NCI-H82 treated with DMSO at 0.1 percent for 48 hours (cell line): ENCODE results near the gene CDH4.

Experiments used
- DNase-seq: peaks from one replicate; lab custom pipeline; 2025; ENCODE audit not compliant: unreplicated experiment; lab: John Stamatoyannopoulos, UW

Gene CDH4

DNA sequence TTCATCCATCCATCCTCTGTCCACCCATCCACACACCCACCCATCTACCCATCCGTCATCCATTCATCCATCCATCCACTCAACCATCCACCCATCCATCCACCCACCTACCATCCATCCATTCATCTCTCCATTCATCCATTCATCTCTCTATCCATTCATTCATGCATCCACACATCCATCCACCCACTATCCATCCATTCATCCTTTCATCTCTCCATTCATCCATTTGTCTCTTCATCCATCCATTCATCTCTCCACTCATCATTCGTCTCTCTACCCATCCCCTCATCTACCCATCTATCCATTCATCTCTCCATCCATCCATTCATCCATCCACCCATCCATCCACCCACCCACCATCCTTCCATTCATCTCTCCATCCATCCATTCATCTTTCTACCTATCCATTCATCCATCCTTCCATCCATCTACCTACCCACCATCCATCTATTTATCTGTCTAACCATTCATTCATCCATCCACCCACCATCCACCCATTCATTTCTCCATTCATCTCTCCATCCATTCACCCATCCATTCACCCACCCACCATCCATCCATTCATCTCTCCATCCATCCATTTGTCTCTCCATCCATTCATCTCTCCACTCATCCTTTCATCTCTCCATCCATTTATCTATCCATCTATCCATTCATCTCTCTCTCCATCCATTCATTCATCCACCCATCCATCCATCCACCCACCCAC, 538.2 kb downstream of the CDH4 start:
- no peak for DNase-seq

DNA sequence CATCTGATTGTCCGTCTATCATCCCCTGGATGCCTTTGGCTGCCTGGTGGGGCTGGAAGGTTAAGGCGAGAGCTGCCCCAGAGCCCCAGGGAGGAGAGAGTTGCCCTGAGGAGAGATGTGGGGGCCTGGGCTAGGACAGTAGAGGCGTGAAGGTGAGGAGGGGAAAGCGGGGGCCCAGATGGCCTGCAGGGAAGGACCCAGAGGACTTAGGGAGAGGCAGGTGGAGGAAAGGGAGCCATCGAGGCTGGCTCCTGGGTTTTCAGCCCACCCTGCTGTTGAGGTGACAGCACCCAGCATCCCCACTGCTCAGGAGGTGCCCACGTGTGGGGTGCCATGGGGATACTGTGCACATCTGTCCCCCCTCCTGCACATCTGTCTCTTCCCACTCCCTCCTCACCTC, 539.9 kb downstream of the CDH4 start:
- no peak for DNase-seq

DNA sequence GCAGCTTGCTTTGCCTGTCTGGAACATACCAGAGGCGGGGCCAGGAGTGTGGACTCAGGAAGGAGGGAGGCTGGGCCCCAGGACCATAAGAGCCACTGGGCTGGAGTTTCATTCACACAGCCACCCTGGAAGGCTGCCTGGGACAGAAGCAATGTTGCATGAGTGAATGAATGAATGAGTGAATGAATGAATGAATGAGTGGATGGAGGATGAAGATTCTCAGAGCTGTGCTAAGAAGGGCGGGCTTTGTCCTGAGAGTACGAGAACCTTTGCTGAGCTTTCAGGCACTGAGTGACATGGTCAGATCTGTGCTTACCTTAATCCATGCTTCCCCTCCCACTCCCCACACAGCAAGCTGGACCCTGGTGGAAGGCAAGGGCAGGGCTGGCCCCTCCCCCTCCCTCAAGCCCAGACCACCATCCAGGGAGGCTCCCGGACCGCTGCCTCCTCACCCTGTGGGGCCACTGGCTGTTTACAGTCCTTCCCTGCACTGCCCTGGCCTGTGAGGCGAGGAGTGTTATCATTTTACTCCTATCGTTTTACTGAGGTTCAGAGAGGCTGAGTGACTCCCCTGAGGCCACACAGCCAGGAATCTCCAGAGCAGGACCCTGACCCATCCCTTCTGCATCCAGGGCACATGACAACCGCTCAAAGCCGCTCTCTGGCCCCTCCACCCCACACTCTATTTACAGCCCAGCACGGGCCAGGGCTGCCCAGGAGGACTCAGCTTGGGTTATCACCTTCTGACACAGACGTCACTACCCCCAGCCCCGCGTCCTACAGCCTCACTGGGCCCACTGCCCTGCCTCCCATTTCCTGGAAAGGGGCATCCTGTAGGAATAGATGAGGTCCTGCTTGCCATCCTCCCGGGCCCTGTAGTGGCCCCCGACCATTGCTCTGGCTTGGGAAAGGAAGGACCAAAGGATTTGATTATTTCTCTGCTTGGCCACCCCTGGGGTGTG, 543.9 kb downstream of the CDH4 start:
- no peak for DNase-seq

DNA sequence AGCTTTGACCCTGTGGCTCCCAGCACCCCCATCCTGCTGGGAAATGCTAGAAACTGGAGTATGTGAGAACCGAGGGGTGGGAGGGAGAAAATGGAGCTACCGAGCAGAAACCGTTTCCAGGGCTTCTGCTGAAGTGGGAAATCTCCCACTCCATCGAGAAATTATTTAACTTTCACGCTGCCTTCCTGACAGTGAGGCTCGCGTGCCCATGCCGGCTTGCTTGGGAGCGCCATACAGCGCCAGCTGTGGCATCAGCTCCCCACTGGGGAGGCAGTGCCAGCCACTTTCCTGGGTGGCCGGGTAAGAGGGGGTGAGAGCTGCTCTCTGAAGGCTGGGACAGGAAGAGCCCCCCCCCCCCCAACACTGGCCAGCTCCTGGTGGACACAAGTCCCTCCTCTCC, 544.7 kb downstream of the CDH4 start:
- no peak for DNase-seq

DNA sequence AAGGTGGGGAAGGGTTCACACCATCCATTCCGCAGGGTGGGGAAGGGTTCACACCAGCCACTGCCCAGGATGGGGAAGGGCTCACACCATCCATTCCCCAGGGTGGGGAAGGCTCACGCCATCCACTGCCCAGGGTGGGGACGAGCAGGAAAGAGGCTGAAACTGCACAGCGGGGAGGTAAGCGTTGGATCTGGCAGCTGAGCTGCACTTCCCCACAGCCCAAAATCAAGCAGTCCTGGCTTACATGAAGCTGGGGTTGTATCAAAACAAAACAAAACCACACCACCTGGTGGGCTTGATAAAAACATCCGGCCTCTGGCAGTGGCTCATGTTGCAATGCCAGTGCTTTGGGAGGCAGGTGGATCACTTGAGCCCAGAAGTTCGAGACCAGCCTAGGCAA, 545.1 kb downstream of the CDH4 start:
- DNase-seq = no peak

DNA sequence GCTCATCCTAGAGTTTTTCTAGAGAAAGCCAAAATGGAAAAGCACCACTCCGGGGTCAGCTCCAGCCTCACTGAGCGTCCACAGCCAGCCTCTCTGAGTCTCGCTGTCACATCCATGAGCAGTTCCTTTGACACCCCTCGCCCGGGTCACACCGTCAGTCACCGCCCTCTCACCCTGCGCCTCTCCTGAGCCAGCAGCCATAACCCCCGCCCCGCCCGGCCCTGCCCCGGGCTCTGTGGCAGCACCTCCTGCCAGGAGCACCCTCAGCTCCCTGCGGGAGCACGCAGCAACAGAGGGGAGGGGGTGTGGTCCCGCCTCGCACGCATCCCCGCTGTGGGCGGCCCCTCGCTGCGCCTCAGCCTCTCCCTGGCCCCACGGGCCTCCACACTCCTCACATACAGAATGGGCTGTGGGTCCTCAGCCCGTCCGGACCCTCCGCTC, 545.9 kb downstream of the CDH4 start:
- no peak for DNase-seq

DNA sequence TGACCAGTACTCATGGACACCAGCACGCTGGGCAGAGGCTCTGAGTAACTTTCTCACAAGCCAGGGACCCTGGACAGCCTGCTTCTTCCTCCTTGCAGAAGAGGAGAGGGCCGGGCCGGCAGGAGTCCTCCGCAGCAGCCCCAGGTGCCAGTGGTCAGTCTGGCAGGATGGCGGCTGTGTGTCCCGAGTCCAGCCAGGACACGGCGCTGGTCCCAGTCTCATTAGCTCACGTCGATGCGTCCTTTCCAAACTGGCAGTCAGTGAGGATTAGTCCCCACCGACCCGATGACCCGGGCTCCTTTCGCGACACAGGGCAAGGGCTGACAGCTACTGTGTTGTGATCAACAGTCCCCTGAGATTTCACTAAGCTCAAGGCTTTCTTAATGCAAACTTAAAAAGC, 546.6 kb downstream of the CDH4 start:
- no peak for DNase-seq

DNA sequence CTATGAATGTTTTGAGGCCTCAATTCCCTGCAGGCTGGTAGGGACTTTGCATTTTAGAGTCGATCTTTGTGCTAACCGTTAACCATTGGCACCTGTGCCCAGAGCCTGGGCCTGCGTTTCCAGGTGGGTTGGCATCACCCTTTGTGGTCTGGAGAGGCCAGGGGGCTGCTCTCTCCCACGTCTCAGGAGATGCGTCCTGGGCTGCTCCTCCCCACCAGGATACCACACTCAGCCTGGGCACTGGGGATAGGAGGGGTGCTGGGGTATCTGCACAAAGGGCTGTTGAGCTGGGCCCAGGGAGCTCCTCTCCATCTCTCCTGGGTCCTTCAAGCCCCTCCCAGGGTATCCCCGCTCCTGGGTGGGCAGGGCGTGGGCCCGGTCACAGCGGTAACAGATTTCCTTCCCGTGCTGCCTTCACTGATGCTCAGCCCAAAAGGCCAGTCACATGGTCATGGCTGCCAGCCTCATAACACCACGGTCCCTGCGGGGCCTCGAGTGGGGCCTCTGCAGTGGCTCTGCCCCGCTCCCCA, 547.4 kb downstream of the CDH4 start:
- no peak for DNase-seq

DNA sequence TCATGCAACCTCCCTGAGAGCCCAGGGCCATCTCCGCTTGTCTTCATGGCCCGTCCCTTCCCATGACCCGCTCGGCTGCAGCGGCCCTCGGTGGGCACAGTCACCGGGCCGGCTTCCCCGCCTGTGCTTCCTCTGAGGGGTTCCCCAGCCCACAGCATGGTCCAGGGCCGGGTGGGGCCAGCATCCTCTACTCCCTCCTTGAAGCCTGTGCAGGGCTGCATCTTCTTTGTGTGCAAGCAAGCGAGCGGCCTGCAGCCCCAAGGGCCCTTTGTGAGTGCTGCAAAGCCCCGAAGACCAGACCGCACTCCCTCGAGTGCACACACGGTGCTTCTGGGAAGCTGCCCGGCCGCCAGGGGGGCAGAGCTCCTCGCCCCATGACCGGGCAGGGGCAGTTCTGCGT, 547.9 kb downstream of the CDH4 start:
- no peak for DNase-seq

DNA sequence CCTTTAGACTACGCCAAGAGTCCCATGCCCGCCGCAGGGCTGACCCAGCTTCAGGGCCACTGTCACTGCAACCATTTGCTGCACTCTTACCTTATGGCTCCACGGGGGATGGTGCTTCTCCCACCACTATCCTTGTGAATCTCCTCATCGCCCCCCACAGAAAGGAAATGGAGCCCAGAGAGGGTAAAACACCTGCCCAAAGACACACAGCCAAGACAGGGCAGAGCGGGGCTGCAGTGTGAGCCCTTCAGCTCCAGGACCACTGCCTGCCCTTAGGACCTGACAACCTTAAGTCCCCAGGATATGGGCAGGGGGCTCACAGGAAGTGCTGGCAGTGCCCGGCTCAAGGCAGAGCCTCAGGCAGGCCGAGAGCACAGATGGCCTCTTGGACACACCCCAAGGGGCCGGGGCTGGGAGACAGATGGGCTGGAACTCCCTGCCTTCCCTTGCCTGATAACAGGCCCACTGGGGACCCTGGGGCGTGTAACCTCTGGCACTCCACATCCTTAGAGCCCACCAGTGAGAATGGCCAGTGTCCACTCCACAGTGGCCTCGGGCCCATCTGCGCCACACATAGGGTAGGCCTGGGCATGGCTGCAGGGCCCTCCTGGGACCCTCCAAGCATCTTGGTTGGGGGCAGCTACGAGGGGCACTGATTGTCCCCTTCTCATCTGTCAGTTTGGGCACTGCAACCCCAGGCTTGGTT, 548.5 kb downstream of the CDH4 start:
- no peak for DNase-seq

DNA sequence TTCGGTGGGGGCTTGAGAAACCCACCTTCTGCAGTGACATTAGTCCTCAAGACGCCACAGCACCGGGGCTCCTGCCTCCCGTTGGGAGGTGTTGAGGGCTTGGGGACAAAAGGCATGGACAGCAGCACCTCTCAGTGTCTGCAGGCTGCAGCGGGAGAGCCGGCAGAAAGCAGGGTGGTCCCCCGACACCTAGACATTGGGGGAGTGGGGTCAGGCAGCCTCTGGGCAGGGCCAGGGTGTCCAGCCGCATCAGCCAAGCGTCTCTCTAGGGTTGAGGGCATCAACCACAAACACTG, 549.0 kb downstream of the CDH4 start:
- no peak for DNase-seq

DNA sequence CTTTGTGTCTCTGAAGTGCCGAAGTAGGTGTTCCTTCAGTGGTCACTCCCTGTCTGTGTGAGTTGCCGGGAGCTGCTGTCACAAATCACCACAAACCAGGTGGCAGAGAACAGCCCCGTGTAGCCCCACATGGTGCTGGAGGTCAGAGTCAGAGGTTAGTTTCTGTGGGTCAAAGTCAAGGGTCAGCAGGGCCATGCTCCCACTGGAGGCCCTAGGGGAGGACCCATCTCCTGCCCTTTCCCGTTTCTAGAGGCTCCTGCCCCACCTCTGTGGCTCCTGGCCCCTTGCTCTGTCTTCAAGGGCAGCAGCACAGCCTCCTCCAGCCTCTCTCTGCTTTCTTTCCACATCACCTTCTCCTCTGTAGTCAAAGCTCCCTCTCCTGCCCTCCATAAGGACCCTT, 549.4 kb downstream of the CDH4 start:
- no peak for DNase-seq

DNA sequence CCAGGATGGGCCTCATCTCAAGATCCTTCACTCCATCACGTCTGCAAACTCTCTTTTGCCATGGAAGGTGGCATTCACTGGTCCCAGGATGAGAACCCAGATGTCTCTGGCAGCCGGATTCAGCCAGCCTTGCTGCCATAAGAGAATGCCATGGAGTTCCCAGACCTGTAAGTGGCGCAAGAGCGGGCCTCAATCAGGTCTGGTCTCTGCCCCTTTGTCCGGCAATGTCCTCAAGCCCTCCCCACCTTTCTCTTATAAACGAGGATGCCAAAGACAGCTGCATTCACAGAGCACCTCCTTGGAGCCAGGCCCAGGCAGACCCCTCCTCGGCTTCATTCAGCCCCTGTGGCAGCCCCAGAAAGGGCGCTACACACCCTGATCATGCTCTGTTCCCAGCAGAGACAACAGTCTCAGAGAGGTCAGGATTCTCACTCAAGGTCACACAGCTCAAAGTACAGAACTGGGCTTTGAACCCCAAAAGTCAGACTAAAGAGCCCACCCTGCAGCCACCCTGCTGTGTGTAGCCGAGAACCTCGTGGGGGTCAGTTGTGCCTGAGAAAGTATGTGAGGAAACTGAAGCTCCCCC, 549.9 kb downstream of the CDH4 start:
- no peak for DNase-seq

DNA sequence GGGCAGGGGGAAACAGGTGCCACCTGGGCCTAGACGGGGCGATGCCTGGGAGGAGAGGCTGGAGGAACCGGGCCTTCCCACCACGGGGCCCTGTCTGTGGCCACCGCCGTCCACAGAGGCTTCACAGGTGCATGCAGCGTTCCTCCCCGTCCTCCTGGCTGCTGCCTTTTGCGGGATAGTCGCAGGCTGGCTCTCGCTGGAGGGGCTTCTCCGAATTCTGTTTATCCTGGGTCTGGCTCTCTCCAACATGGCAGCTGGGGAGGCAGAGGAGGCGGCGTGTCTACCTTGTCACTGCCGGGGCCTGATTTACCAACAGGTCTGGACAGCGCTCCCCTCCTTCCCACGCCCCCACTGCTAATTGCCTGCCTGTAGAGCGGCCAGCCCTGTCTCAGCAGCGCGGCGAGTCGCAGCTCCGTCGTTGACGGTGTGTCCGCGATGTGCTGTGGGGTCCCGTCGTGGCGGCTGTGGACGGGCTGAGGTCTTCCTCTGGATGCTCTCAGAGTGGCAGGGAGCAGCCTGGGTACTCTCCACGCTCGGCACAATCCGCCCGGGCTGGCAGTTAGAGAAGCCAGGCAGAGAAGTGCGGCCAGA, 550.8 kb downstream of the CDH4 start:
- DNase-seq = no peak

DNA sequence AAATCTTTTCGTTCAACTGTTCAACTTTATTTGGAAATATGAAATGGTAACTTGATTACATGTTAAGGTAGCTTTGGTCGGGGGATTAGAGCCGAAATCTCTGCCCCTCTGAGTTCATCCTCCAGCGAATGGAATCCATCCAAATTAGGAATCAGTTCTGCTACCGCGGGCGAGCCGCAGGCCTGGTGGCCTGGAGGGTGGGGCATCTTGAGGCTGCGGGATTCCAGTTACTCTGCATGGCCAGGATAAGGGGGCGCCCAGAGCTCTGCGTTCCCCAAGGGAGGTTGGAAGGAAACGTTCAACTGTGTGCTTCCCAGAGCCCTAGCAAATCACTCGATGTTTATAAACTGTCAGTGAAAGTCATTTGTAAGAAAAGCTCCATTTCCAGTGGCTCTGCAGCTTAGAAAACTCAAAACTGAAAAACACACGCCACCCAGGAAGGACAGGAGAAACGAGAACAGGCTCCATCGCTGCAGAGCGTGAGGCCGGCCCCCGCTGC, 551.4 kb downstream of the CDH4 start:
- no peak for DNase-seq

DNA sequence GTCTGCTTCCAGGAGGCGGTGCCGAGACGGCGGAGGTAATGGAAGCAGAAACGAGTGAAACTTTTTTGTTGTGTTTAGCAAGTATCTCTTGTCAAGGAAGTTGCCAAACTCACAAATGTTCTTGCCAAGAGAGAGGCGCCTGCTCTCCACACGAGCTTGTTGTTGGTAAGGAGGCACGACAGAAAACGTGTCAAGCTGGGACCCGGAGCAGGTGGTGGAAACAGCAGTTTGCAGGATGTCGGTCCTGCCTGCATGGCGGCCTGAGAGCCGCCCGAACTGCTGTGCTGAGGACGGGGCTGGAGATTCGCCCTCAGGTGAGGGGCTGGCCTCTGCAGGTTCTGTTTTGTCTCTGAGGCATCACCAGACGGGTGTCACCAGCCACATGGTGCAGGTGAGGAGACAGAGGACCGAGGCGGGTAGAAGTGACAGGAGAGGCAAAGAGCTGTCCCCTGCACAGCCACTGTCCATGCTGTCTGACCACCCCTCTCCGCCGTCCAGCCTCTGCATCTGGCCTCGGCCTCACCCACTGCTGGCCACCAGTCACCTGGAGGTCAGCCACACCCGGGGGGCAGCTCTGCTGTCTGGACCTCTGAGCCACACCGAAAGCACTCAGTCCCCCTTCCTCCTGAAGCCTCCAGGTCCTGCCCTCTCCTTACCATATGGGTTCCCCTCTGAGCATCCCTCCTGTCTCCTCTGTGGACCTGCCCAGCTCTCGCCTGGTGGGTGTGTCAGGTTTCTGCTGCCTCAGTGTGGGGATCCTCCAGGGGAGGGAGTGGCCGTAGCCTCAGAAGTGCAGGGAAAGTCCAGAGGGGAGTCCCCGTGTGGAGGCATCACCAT, 552.1 kb downstream of the CDH4 start:
- DNase-seq = no peak

DNA sequence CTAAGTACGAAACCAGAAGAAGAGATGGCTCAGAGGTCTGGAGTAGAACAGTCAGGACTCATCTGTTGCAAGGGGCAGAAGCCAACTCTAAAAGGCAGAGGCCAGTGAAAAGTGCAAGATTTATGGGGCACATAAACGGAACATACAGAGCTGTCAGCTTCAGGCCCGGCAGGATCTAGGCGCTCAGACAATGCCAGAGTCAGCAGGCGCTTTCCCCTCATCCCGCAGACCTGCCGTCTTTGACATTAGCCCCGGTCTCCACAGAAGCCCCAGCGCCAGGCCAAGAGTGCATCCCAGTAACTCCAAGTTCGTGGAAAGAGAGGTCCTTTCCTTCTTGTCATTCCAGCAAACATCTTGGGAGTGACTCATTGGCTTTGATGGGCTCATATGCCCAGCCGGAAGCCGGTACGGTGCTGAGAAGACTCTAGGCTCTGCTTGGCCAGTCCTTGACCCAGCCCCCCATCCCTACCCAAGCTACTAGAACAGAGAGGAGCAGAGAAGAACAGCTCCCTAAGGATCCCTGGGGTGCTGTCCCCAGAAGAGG, 552.8 kb downstream of the CDH4 start:
- no peak for DNase-seq

DNA sequence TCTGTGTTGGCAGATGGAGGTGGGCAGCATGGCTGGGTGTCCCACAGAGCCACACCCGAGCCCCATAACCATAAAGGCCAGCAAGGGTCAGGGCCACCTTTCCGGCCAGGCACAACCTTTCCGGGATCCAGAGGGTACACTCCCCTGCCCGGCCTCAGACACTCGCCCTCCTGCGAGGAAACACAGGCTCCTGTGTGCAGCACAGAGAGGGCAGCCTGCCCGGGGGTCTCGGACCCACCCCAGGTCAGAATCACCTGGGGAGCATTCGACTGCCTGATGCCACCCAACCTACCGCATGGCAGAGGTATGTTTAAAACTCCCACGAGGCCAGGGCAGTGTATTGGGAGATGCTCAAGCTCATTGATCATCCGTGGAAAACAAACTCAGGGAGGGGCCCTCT, 553.3 kb downstream of the CDH4 start:
- DNase-seq = no peak

DNA sequence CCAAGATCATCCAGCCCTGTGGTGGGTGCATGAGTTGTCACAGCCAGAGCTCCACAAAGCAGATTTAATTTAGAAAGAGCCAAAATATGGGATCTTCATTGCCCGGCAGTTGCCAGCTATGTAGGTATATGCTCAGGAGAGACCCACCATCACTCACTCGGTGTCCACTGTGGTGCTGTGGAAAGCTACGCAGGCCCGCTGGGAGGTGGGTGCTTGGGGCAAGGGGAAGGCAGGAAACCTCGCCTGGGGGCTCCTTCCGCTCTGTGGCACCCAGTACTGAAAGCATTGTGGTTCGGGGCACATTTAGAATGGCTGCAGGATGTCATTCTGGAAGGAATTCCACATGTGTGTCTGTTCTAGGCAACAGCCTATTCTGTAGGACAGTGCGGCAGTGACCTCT, 553.7 kb downstream of the CDH4 start:
- no peak for DNase-seq

DNA sequence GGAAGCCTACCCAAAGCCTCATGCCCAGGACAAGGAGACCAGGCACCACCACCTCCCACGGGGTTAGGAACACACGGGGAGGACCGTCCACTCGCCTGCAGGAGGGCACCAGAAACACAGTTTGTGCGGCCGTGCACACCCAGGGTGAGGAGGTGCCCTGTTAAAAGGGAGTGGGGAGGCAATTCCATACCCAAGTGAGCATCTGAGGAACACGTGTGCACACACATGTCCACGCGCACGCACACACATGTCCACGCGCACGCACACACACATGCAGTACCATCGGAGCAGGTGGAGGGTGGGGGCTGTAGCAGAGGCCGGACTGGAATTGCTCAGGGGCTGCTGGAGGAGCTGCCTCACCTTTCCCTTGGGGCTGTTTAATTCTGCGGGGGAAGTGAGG, 554.3 kb downstream of the CDH4 start:
- DNase-seq = no peak
